WI38 (cell line): ENCODE measurements around the gene RPS6KA3.

ENCODE experiments used
- H3K4me3 ChIP-seq: 2 replicates; pipeline ENCODE4 v1.5.1; 2011; ENCODE audit warnings: low read depth, mild to moderate bottlenecking, control low read depth, low read length
- CTCF ChIP-seq: IDR thresholded peaks from 2 replicates; pipeline ENCODE4 v1.5.1; 2012; ENCODE audit warnings: low read depth, mild to moderate bottlenecking, control low read depth, low read length

Gene RPS6KA3

DNA sequence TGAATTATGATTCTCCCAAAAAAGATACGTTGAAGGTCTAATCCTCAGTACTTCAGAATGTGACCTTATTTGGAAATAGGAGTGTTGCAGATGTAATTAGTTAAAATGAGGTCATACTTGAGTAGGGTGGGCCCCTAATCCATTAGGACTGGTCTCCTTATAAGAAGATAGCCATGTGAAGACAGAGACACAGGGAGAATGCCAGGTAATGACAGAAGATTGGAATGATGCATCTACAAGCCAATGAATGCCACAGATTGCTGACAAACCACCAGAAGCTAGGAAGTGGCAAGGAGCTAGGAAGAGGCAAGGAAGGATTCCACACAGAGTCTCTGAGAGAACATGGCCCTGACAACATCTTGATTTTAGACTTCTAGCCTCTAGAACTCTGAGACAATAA is 7.4 kb upstream of the RPS6KA3 start:
- no peak overlapping the region for H3K4me3 ChIP-seq
- TF ChIP-seq CTCF = no peak

DNA sequence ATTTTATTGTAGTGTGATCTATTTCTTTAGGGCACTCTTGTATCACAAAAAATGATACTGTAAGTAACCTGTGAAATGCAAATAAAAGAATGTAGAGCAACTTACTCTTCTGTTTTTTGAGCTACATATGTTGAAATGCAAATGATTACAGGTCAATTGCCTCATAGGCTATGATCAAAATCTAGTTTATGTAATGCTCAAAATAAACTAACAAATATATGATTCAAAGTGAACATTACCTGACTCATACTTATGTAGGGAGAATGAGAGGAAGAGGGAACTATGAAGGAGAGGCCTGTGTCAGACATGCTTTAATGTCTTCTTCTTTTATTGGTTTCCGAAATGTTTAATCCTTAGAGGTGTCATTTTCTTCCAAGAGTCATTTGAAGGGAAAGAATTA is 5.0 kb upstream of the RPS6KA3 start:
- TF ChIP-seq CTCF = no peak
- no peak overlapping the region for H3K4me3 ChIP-seq

DNA sequence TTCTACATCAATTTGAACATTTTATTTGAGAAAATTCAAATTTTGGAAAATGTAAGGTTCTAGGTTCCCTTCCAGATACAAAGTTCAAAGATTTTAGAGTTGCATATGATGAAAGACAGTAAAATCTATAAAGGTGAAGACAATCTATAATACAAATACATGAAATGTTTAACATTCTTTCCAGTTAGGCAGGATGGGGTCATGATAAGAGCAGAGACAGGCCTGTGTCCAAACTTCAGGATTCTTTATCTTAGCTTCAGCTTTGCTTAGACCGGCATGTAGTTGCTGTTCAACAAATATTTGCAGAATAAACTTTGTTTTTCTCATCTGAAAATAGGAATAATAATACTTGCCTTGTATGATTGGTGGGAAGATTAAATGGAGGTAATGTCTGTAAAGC is 4.5 kb upstream of the RPS6KA3 start:
- TF ChIP-seq CTCF = no peak

GRCh38 chrX:20270562-20270890 is 3.8 kb upstream of the RPS6KA3 start:
- TF ChIP-seq CTCF = no peak
- no peak overlapping the region for H3K4me3 ChIP-seq

More for the DNA sequence above, 4.5 kb upstream of the RPS6KA3 start:
- H3K4me3 ChIP-seq = no peak overlapping the region

DNA sequence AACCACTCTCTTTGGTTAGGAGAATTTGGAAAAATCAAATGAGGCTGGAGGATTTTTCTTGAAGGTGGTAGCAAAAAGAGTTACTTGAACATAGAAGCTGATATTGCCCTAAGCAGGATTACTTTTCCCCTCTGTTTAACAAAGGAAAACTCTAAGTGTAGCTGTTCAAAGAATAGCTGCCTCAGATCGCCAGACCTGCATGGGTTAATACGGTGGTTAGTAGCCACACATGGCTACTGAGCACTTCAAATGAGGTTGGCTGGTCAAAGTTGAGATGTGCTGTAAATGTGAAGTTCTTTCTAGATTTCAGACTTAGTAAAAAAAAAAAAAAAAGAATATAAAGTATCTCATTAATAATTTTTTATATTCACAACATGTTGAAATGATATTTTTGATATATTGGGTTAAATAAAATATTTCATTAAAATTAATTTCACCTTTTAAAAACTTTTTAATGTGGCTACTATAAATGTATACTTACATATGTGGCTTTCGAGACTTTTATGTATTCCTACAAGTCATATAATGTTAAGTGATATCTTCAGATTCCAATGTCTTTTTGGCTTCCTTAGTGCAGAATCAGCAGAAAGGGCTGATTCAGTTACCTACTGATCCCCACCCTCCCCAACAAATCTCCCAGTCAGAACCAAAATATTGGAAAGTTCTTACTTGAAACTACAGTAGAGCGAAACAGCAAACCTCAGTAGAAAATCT is 3.3 kb upstream of the RPS6KA3 start:
- H3K4me3 ChIP-seq = no peak overlapping the region
- TF ChIP-seq CTCF = no peak

DNA sequence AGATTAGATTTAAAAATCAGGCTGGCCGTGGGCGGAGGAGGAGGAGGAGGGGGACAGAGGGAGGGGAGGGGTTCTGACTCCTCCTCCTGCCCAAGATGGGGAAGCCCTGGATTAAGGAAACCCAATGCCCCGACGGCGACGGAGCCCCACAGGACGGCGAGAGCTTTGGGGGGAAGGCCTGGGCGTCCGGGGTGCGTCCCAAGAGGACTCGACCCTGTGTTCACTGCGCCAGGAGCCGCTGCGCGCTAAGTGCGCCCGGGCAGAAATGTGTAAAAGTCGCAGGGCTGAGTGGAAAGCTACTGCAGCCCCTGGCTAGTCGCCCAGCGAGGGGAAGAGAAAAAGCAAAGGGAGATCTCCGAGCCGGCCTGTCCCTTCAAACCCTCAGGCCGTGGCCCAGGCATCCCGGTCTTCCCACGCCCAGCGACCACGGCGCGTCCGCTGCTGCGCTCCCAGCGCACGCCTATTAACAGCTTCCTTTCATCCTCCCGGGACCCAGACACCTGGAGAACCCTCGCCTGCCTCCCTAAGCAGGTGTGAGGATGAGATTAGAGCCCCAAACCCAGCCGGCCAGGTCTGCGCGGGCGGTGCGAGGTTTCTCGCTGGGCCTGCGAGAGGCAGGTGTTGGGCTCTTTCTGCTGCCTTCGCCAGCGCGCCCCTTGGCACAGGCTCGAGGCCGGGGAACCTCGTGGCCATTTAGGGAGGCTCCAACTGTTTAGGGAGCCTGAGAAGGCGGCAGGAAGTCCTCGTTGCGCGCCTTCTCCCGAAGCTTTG is 1.4 kb upstream of the RPS6KA3 start:
- H3K4me3 ChIP-seq = no peak overlapping the region
- TF ChIP-seq CTCF = no peak

DNA sequence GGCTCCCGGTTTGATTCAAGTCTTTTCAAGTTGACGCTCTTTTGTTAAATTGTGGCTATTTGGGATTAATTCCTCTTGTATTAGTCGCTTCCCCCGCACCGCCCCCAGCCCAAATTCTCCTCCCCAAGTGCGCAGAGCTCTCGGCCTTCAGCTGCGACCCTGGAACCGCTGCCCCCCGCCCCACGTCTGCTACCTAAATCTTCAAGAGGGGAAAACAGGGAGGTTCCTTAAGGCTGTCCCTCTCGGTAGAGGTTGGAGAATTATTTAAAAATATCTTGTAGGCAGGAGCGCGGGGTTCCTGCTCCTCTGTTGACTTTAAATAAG is 860 bp upstream of the RPS6KA3 start:
- no peak for TF ChIP-seq CTCF
- peak overlapping the region; percentile 71 for H3K4me3 ChIP-seq
